HG03175 (cell line): ENCODE results near the gene DMRT3.
A peak's percentile ranks its signal among the peaks of the same experiment; 100 is the strongest.

ENCODE experiments used
- ATAC-seq: cut with Tn5 transposase; IDR thresholded peaks from one replicate; pipeline ENCODE4 v1.9.1; 2021; ENCODE audit warnings: mild to moderate bottlenecking, moderate library complexity; ENCODE audit not compliant: unreplicated experiment

The DMRT3 gene

DNA sequence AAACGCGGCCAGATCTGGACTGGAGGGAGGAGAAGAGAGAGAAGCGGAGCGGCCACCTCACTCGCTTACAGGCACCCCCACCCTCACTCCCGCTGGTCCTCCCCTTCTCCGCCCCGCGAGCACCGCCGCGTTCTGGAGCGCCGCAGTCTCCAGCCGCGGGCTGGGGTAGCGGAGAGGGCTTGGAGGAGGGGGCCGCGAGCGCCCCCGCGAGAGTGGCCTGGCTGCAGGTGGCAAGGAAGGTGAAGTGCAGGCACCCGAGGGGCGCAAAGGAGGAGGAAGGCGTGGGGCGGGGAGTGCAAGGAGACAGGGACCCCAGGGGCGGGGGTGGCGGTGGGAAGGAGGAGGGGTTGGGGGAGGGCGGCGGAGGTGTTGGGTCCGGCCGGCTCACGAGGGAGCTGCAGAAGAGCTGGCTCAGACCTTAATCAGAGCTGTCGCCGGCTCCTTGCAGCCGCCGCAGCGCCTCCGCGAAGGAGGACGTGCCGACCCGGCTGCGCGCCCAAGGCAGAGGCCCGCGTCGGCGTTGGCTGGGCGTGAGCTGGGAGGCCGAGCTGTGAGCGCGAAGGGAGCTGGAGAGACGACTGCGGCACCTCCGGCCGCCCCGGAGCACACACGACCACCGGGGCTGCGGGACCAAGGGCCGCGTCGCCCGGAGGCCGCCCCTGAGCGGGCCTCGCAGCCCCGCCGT lies at the start of gene DMRT3:
TSS of gene DMRT3 (plus strand) at position 398 of the 685 bp plus-strand sequence. CDS start 347 bp downstream, outside the sequence.
- ATAC-seq: no peak

- no peak for ATAC-seq
Measured at GRCh38 chr9:926976-927375, 49.5 kb upstream of the DMRT3 start.

DNA sequence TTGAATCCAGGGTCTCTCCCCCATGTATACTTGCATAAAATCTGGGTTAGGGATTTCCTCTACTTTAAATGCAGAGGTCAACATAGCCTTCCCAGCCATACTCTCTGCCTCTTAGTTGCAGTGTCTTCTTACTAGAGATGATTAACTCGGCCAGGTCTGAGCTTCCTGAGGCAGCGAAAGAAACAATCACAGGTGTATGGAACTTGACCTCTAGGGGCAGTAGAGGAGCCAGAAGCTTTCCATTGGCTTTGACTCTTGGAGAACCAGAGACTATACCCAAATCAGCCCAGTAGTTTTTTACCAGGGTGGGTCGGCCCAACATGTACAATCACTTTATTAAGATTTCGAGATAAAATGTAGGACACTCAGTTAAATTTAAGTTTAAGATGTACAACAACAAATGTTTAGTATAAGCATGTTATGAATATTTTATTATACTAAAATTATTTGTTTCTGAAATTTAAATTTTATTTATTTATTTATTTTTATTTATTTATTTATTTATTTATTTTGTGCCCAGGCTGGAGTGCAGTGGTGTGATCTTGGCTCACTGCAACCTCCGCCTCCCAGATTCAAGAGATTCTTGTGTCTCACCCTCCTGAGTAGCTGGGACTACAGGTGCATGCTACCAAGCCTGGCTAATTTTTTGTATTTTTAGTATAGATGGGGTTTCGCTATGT lies 48.0 kb upstream of the DMRT3 start:
- peak; percentile 74 for ATAC-seq

- ATAC-seq: no peak
Measured at GRCh38 chr9:929719-930118, 46.7 kb upstream of the DMRT3 start.

GRCh38 chr9:933356-933755 lies 43.1 kb upstream of the DMRT3 start:
- no peak for ATAC-seq

DNA sequence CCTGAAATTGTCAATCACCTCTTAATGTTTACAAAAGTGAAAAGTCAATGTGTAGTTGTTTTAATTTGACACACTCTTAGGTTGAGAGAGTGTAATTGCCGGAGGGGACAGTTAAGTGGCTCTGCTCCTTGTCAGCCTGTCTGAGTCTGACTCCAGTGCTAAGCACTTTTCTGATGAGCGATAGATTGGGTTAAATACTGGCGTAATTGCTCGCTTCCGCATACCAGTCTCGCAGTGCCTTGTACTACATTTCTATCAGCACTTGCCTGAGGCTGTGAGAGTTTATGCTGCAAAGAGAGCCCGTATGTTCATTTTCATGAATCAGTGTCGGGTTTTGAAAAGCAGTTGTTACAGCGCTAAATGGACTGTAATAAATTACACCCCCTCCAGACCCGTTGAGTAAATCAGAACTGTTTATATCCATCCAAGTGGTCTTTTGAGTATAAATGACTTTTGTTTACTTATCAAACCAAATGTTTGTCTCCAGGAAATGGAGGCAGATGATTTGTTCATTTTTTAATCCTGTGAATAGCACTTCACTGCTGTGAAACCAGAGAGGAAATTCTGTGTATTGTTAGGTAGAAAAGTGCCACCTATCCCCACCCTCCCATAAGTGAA lies 41.0 kb upstream of the DMRT3 start:
- no peak for ATAC-seq

DNA sequence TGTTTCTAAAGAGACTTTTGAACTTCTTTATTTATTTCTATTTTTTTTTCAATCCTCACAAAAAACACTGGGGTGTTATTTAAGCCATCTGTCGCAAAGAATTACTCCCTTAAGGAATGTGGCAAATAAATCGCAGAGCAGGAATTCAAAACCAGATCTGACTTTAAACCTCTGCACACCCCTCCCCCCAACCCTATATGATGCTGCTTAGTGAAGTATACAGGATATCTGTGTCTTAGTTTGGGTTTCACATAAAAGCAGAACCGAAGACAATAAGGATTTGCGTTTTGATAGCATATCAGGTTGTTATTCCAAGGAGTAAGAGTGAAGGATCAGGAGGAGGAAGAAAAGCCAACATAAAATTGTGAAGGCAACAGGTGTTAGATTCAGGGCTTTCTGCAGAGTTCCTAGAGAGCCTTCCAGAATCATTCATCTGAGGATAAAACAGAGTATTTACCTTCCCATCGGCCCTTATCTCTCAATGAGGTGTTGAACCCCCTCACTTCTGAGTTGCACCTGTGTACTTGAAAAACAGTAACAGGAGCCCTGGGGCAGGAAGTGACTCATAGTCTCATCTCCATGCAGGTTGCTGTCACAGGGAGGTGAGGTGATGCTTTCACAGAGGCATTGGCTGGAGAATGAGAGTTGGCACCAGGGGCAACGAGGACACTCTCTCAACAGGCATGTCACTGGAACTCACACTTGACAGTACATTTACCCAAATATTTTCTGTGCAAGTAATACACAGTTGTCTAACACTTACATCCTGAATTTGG lies 33.5 kb upstream of the DMRT3 start:
- ATAC-seq: no peak

GRCh38 chr9:947985-948384 lies 28.5 kb upstream of the DMRT3 start:
- ATAC-seq: no peak

DNA sequence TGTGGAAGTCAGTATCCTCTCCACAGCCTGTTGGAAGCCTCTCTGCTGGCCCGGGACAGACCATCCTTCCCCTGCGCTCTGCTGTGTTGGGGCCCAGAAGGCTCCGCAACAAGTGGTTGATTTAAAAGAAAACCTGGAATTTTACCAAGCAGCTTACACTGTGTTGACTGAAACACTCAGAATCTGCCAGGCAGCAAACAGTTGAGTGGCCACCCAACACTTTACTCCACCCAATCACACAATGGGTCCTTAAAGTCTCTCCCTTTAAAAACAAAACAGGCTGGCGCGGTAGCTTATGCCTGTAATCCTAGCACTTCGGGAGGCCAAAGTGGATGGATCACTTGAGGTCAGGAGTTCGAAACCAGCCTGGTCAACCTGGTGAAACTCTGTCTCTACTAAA lies 28.0 kb upstream of the DMRT3 start:
- no peak for ATAC-seq

GRCh38 chr9:950139-950538 lies 26.3 kb upstream of the DMRT3 start:
- no peak for ATAC-seq

GRCh38 chr9:952546-952945 lies 23.9 kb upstream of the DMRT3 start:
- ATAC-seq: no peak

- ATAC-seq: no peak
Measured at GRCh38 chr9:959105-959504, 17.4 kb upstream of the DMRT3 start.

DNA sequence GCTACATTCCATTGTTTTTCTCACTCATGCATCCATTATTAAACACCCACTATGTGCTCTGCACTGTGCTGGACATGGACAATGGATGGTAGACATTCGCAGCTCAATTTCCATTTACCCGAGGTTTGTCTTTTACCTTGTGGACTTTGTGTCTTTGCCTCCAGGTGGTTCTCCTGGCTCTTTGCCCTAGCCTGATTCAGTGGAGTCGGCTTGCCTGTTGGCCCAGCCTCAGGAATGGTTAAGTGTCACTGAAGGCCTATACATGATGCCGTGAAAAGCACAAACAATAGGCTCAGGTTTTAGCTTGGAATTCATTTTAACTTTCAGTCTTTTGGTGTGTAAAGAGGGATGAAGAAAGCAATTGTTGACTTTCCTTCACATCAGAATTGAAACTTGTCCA lies 16.5 kb upstream of the DMRT3 start:
- no peak for ATAC-seq

GRCh38 chr9:962023-962422 lies 14.4 kb upstream of the DMRT3 start:
- ATAC-seq: no peak

DNA sequence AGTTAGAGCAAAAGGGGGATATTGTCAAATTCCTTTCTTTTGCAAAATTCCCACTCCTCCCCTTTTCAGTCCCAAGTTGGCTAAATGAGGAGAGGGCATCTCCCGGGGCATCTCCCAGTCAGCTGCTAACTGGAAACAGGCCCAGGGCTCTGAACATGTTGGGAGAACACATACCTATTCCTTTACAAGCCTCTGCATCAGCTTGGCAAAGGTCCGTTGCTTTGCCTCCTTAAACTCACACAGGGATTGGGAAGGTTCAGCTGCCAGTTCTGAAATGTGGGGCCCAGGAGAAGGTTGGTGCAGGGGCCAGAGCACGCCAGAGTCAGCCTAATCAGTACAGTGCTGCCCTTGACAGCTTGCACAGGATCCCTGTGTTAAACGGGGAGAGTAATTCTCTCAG lies 11.0 kb upstream of the DMRT3 start:
- no peak for ATAC-seq

- ATAC-seq: no peak
Measured at GRCh38 chr9:966870-967269, 9.6 kb upstream of the DMRT3 start.

DNA sequence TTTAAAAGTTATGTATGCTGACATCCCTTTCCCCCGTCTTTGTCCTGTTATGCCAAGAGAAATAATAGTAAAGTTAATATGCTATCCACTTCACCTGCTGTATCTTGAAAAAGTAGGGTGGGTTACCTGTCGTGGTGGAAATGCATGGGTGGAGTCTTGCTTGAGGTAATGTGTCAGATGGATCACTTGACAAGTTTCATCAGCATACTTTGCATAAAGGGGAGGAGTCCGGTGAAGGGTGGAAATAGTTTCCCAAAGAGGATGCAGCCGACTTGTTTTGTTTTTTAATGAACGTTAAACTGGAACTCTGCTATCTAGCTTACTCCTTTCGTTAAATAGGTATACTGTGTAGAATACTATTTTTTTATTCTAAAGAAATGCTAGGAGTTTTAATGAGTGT lies 9.0 kb upstream of the DMRT3 start:
- ATAC-seq: no peak

DNA sequence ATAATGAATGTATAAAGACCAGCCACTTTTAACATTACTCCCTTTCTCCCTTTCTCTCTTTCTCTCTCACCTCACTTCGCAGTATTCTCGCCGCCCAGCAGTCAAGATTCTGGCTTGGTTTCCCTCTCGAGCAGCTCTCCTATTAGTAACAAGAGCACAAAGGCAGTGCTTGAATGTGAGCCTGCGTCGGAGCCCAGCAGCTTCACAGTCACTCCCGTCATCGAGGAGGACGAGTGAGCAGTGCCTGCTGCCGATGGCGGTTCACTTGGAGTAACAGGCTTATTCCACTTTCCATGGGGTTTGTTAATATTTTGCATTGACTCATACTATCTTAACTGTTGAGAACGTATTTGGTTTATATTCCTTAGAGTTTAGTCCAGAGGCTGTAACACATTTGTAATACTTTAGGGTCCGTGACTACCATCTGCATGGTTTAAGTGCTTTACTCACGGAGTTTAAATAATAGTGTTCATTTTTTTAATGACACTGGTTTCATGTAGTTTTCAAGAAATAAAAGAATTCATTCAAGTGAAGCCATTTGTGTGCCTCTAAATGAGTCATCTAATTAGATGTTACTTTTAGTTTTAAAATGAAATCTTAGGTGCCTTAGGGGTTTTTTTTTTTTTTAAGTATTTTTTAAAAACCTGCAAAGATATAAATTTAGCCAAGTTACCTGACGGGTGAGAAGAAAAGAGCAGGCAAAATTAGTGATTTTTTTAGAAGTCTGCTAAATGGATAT lies 8.4 kb upstream of the DMRT3 start:
- ATAC-seq: no peak

GRCh38 chr9:969310-970150 lies 6.9 kb upstream of the DMRT3 start:
- ATAC-seq: no peak
